Stomach (tissue), 4 donors: Measurements from ENCODE around the gene MAPKAPK2.

ENCODE experiments used
- EP300 ChIP-seq: sonication (generic); formaldehyde crosslinking; IDR thresholded peaks from one replicate; pipeline ENCODE4 v1.6.1; 2017; ENCODE audit warnings: antibody characterized with exemption
- POLR2AphosphoS5 ChIP-seq, 3 donors: sonication (generic); formaldehyde crosslinking; IDR thresholded peaks; one replicate each; pipeline ENCODE4 v1.6.1; 2016; ENCODE audit warnings: antibody characterized with exemption in 3 of 3
- TF ChIP-seq, protein P1 (sequence below), 7 experiments: fragments of 450-650 bp in 4 of 7; fragments of 200-600 bp in 3 of 7; sonication (generic) in 3 of 7; IDR thresholded peaks; one replicate each; pipeline ENCODE4 v1.5.1; 2016 to 2019; ENCODE audit warnings: antibody characterized with exemption in 7 of 7, control low read depth in 2 of 7, mild to moderate bottlenecking in 1 of 7

DNA sequence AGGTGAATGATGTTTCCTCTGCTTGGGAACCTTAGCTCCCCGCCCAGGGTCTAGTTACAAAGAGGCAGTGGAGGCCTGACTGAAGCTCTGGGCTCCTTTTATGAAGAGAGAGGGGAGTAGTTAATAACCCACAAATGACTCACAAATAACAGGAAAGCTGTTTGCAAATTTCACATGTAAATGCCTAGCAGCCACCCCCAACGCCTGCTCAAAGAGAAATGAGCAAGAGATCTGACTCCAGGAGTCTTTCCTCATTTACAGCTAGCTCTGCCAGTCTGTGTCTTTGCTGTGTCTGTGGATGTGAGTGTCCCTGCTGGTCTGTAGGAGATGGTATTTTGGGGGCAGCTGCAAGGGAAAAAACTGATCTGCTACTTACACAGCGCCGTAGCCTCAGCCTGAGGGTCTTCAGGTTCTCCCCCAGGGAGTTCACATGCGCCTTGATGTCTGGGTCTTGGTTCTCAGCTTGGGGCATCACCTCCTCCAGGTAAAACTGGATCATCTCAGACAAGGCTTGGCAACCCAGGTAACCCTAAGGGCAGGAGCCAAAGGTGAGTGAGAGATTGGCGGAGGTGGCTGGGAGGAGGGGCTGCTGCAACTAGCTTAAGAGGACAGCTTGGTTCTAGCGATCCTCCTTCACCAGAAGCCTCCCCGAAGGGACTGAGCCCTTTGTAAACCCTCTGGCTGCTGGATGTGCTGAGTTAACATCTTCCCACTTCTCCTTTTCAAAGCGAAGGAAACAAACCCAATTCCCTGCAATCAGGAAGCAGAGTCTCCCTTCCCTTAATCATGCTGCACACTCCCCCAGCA lies 86.0 kb downstream of the MAPKAPK2 start, which contains the start of gene IL19:
- TF ChIP-seq, protein P1, sequence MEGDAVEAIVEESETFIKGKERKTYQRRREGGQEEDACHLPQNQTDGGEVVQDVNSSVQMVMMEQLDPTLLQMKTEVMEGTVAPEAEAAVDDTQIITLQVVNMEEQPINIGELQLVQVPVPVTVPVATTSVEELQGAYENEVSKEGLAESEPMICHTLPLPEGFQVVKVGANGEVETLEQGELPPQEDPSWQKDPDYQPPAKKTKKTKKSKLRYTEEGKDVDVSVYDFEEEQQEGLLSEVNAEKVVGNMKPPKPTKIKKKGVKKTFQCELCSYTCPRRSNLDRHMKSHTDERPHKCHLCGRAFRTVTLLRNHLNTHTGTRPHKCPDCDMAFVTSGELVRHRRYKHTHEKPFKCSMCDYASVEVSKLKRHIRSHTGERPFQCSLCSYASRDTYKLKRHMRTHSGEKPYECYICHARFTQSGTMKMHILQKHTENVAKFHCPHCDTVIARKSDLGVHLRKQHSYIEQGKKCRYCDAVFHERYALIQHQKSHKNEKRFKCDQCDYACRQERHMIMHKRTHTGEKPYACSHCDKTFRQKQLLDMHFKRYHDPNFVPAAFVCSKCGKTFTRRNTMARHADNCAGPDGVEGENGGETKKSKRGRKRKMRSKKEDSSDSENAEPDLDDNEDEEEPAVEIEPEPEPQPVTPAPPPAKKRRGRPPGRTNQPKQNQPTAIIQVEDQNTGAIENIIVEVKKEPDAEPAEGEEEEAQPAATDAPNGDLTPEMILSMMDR (IDR thresholded peaks at IDR 0.05): no peak
- TF ChIP-seq POLR2AphosphoS5 (IDR thresholded peaks at IDR 0.05) (no peak), EP300 (no peak)
